H1 (cell line): Measurements from ENCODE around the gene RANGRF. TPM values are rescaled to one million over a fixed set of nuclear protein-coding genes. Genes with fewer than 3 reads are reported as not detected.

Experiments used
- CHD1 ChIP-seq: IDR thresholded peaks from 2 replicates; pipeline ENCODE4 v1.6.1; 2012; ENCODE audit warnings: low read depth, low read length, improper control_type of control experiment
- FOSL1 ChIP-seq: IDR thresholded peaks from 2 replicates; pipeline ENCODE4 v1.6.1; 2011; ENCODE audit warnings: mild to moderate bottlenecking, low read depth, low read length, moderate library complexity; ENCODE audit not compliant: insufficient read depth
- SP2 ChIP-seq: IDR thresholded peaks from 2 replicates; pipeline ENCODE4 v1.6.1; 2012; ENCODE audit warnings: mild to moderate bottlenecking, low read length, inconsistent platforms
- polyA plus RNA-seq, 7 experiments: library from polyadenylated mRNA; depleted of rRNA in 3 of 7; stranded (reverse) in 5 of 7; unstranded in 2 of 7; fragments of >200 nt in 5 of 7; fragments of 200-250 nt in 2 of 7; gene quantifications; 1 replicate in 5 of 7; 2 replicates in 1 of 7; 4 replicates in 1 of 7; pipeline versions ENCODE4 v1.2.1 to v1.2.3, GENCODE V29; 2011 to 2013; ENCODE audit warnings: missing spikeins in 2 of 7, mixed read lengths in 2 of 7
- total RNA-seq: library from RNA; stranded (reverse); fragmentation: NEBNext Ultra II Directional; extraction: Animal tissue kit (Norgen Biotek cat#: 25700); gene quantifications from 2 replicates; pipeline ENCODE4 v1.2.1, GENCODE V29; 2021
- TF ChIP-seq, protein P1 (sequence below): IDR thresholded peaks from 2 replicates; pipeline ENCODE4 v1.6.1; 2012; ENCODE audit warnings: inconsistent platforms

Gene RANGRF
- total and polyA plus RNA-seq, 2 of the 8 experiments (the other 6 are each of a cell fraction or from before 2014, with no cell fraction given): 36.9 to 49.6 TPM

- TF ChIP-seq CHD1 (no peak), FOSL1 (no peak), SP2 (no peak)
- TF ChIP-seq, protein P1, sequence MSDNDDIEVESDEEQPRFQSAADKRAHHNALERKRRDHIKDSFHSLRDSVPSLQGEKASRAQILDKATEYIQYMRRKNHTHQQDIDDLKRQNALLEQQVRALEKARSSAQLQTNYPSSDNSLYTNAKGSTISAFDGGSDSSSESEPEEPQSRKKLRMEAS: peak; percentile 52; the same call in 1 of the 2 replicates
These were observed 38.8 kb downstream of the RANGRF start (continued) for GRCh38 chr17:8327303-8327649.
